ENCODE results near the gene ALOX12.

GRCh38 chr17:7029659-7030058, 33.8 kb downstream of the ALOX12 start:
- TF ChIP-seq TAF1 (conservative IDR thresholded peaks at IDR 0.05), result no peak
- TF ChIP-seq CTCF (IDR thresholded peaks at IDR 0.05; ENCODE audit: low read depth, low read length, missing input control), result no peak
- peak; percentile 15 for TF ChIP-seq YY1 (IDR thresholded peaks at IDR 0.05)
- TF ChIP-seq JUND (IDR thresholded peaks at IDR 0.05), result no peak
- no peak for TF ChIP-seq MAX (IDR thresholded peaks at IDR 0.05)
- TF ChIP-seq ZBTB33 (IDR thresholded peaks at IDR 0.05), result no peak
- TF ChIP-seq REST (IDR thresholded peaks at IDR 0.05), result no peak
- TF ChIP-seq FOXA1 (IDR thresholded peaks at IDR 0.05), result no peak
- TF ChIP-seq RXRA (IDR thresholded peaks at IDR 0.05), result no peak
- TF ChIP-seq EGR1 (IDR thresholded peaks at IDR 0.05; ENCODE audit: low read depth in 2 of 2), result no peak
- TF ChIP-seq RAD21 (IDR thresholded peaks at IDR 0.05), result no peak

Data from liver (tissue), 3 donors.